ENCODE results near the gene FAR2. TPM values are rescaled to one million over a fixed set of nuclear protein-coding genes. Genes with fewer than 3 reads are reported as not detected.

The FAR2 gene
- total RNA-seq, 1 donor from 2014 or later: 37.1 TPM

DNA sequence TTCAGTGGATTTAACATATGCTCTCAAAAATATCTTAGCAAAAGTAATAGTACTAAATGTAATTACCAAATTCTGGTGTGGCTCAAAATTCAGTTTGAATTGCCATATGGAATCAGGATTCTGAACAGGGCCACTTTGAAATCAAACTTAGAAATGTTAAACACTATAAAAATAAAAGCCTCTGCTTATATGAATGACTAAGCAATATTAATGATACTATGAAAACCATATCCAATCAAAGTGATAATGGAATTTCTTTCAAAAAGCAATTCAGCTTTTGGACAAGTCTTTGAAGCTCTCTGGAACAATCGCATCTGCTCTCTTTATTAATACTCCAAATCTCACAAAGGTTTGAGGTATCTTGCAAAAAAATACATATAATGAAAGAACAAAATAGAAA lies 180.3 kb downstream of the FAR2 start:
- peaks cover 8% of the 10 kb centered on the region for H3K4me1 Mint-ChIP-seq (ENCODE audit: unreplicated experiment)
- H3K4me3 Mint-ChIP-seq (ENCODE audit: unreplicated experiment): no peak overlapping the region
- H3K9me3 Mint-ChIP-seq (ENCODE audit: unreplicated experiment): peaks cover 5% of the 10 kb centered on the region
- peaks cover 33% of the 10 kb centered on the region for H3K36me3 Mint-ChIP-seq (ENCODE audit: unreplicated experiment)
- H3K27me3 Mint-ChIP-seq (ENCODE audit: unreplicated experiment): no peaks in the 10 kb centered on the region
- H3K27ac Mint-ChIP-seq (ENCODE audit: unreplicated experiment): no peak overlapping the region
- TF ChIP-seq, protein P1, sequence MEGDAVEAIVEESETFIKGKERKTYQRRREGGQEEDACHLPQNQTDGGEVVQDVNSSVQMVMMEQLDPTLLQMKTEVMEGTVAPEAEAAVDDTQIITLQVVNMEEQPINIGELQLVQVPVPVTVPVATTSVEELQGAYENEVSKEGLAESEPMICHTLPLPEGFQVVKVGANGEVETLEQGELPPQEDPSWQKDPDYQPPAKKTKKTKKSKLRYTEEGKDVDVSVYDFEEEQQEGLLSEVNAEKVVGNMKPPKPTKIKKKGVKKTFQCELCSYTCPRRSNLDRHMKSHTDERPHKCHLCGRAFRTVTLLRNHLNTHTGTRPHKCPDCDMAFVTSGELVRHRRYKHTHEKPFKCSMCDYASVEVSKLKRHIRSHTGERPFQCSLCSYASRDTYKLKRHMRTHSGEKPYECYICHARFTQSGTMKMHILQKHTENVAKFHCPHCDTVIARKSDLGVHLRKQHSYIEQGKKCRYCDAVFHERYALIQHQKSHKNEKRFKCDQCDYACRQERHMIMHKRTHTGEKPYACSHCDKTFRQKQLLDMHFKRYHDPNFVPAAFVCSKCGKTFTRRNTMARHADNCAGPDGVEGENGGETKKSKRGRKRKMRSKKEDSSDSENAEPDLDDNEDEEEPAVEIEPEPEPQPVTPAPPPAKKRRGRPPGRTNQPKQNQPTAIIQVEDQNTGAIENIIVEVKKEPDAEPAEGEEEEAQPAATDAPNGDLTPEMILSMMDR (IDR thresholded peaks at IDR 0.05): no peak
- DNase-seq (ENCODE audit: extremely low spot score, unreplicated experiment): no peak

DNA sequence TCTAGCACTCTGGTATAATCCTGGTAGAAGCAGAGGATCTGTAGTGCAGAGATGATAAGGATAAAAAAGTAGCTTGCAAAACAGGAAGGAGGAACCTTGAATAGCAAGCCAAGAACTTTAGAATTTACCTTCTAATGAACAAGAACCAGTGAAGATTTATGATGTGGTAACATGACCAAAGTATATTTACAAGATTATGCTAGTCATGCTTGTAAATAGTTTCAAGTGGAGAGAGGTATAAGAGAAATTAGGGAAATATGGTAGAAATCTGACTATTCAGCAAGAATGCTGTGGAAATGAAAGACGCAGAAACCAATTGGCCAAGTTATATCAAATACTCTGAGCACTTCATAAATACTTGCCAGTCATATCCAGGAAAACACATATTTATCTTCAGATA lies 184.1 kb downstream of the FAR2 start:
- H3K9me3 Mint-ChIP-seq (ENCODE audit: unreplicated experiment): no peaks in the 10 kb centered on the region
- no peak for DNase-seq (ENCODE audit: extremely low spot score, unreplicated experiment)

DNA sequence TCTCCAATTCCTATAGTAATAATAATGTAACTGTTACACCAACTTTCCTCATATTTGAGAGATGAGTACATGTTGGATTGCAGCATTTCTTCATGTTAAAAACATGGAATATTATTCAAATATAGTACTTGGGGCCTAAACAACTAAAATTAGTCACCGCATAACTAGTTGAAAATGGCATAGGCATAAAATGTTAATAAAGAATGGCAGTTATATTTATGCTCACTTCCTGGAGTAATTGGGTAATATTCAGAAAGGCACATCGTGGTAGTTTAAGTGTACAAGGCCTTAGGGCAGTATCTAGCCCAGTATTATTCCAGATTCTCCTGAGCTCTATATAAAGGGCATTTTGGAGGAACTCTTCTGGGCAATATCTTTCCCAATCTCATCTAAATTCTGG lies 185.9 kb downstream of the FAR2 start:
- no peak for DNase-seq (ENCODE audit: extremely low spot score, unreplicated experiment)
- Mint-ChIP-seq H3K9me3 (ENCODE audit: unreplicated experiment) (no peaks in the 10 kb centered on the region), H3K4me1 (ENCODE audit: unreplicated experiment) (peaks cover 8% of the 10 kb centered on the region), H3K4me3 (ENCODE audit: unreplicated experiment) (no peak overlapping the region), H3K36me3 (ENCODE audit: unreplicated experiment) (peaks cover 41% of the 10 kb centered on the region), H3K27ac (ENCODE audit: unreplicated experiment) (no peak overlapping the region), H3K27me3 (ENCODE audit: unreplicated experiment) (no peaks in the 10 kb centered on the region)
- TF ChIP-seq, protein P1 (IDR thresholded peaks at IDR 0.05): no peak

More for the DNA sequence above, 184.1 kb downstream of the FAR2 start:
- H3K4me3 Mint-ChIP-seq (ENCODE audit: unreplicated experiment): no peak overlapping the region
- no peaks in the 10 kb centered on the region for H3K27me3 Mint-ChIP-seq (ENCODE audit: unreplicated experiment)
- peaks cover 38% of the 10 kb centered on the region for H3K36me3 Mint-ChIP-seq (ENCODE audit: unreplicated experiment)
- TF ChIP-seq, protein P1 (IDR thresholded peaks at IDR 0.05): no peak
- peaks cover 8% of the 10 kb centered on the region for H3K4me1 Mint-ChIP-seq (ENCODE audit: unreplicated experiment)
- no peak overlapping the region for H3K27ac Mint-ChIP-seq (ENCODE audit: unreplicated experiment)

DNA sequence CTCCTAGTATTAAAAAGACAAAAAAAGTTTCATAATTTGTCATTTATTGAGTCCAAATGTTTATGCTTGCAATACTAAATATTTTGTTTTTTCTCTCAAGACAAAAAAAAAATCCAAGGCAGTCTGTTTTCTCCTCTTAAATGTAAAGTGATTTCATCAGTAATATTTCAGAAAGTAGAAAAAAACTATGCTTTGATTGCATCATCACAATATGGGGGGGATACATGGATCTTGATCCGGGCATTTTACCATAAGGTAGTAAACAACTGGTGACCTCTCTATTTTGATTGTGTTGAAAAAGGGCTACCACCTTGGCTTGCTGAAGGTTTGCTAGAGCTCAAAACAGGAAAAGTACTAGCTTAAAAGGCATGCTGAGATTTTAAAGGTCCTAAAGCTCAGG lies 188.2 kb downstream of the FAR2 start:
- no peaks in the 10 kb centered on the region for H3K9me3 Mint-ChIP-seq (ENCODE audit: unreplicated experiment)
- H3K27ac Mint-ChIP-seq (ENCODE audit: unreplicated experiment): no peak overlapping the region
- peaks cover 50% of the 10 kb centered on the region for H3K36me3 Mint-ChIP-seq (ENCODE audit: unreplicated experiment)
- H3K27me3 Mint-ChIP-seq (ENCODE audit: unreplicated experiment): no peaks in the 10 kb centered on the region
- H3K4me3 Mint-ChIP-seq (ENCODE audit: unreplicated experiment): no peak overlapping the region
- TF ChIP-seq, protein P1 (IDR thresholded peaks at IDR 0.05): no peak
- H3K4me1 Mint-ChIP-seq (ENCODE audit: unreplicated experiment): no peaks in the 10 kb centered on the region
- DNase-seq (ENCODE audit: extremely low spot score, unreplicated experiment): no peak

DNA sequence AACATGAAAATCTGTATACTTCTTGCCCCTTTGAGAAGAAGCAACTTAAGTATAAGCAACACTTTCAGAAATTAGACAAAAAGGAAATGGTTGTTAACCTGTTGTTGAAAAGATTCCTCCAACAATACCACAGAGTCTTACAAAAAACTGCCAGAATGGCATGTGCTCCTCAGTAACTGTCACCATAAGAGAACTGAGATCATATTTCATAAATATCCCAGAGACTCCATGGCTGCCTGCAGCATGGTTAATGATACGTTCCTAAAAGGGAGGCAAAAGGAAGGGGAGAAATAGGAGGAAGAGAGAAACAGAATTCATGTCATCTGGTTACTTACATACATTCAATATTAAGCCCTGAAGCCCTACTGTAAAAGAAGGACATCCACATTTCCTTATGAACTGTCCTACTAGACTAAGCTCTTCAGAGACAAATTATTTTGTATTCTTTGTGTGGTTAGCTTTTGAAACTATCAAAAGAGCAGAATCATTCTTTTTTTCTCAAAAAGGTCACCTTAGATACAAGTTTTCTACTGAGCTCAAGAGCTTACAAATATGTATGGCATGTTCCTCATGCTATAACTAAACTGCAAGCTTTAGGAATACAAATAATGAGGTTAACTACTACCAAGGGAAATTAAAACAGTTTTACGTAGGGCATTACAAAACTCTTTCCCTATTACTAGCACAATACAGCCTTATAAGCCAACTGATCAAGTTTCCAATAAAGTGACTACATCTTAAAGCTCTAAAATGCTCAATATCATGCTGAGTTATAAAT lies 194.1 kb downstream of the FAR2 start:
- peaks cover 19% of the 10 kb centered on the region for H3K4me1 Mint-ChIP-seq (ENCODE audit: unreplicated experiment)
- DNase-seq (ENCODE audit: extremely low spot score, unreplicated experiment): no peak
- TF ChIP-seq, protein P1 (IDR thresholded peaks at IDR 0.05): no peak
- H3K9me3 Mint-ChIP-seq (ENCODE audit: unreplicated experiment): no peaks in the 10 kb centered on the region
- peaks cover 42% of the 10 kb centered on the region for H3K36me3 Mint-ChIP-seq (ENCODE audit: unreplicated experiment)
- H3K27ac Mint-ChIP-seq (ENCODE audit: unreplicated experiment): no peak overlapping the region
- no peaks in the 10 kb centered on the region for H3K27me3 Mint-ChIP-seq (ENCODE audit: unreplicated experiment)
- H3K4me3 Mint-ChIP-seq (ENCODE audit: unreplicated experiment): no peak overlapping the region
